ENCODE results near the gene GLT1D1.

- TF ChIP-seq CTCF (conservative IDR thresholded peaks at IDR 0.05 in 1 of 2, IDR thresholded peaks at IDR 0.05 in 1 of 2; ENCODE audit: extremely low read depth in 1 of 2, insufficient read depth in 1 of 2, low read depth in 1 of 2, low read length in 2 of 2) (no peak), EZH2 (IDR thresholded peaks at IDR 0.05; ENCODE audit: borderline replicate concordance, low read length) (no peak)
These were observed 141.6 kb downstream of the GLT1D1 start for GRCh38 chr12:128994856-128995255.

Measured in mammary epithelial cell (primary cell).